Tibial nerve (tissue), 4 donors: ENCODE data around the gene GGACT. TPM values are rescaled to one million over a fixed set of nuclear protein-coding genes. Genes with fewer than 3 reads are reported as not detected.

Experiments
- DNase-seq, 2 donors: peaks; one replicate each; pipeline ENCODE4 v3.0.0-alpha.2; 2019; ENCODE audit warnings: low spot score in 2 of 2
- H3K27ac ChIP-seq, 4 donors: fragments of 200-600 bp; sonication (generic) in 3 of 4; one replicate each; pipeline ENCODE4 v1.5.1; 2017 to 2019; ENCODE audit warnings: mild to moderate bottlenecking in 1 of 4
- H3K27me3 ChIP-seq, 2 donors: fragments of 200-600 bp; sonication (generic) in 1 of 2; one replicate each; pipeline versions ENCODE4 v1.5.1 to v1.6.0; 2017 to 2019
- H3K36me3 ChIP-seq, 3 donors: fragments of 200-600 bp; sonication (generic); one replicate each; pipeline ENCODE4 v1.5.1; 2018 to 2019
- H3K4me1 ChIP-seq, 4 donors: fragments of 200-600 bp; sonication (generic) in 3 of 4; one replicate each; pipeline ENCODE4 v1.5.1; 2017 to 2019
- H3K4me3 ChIP-seq, 4 donors: fragments of 200-600 bp; sonication (generic) in 3 of 4; one replicate each; pipeline ENCODE4 v1.5.1; 2017 to 2019; ENCODE audit warnings: mild to moderate bottlenecking in 1 of 4, moderate library complexity in 1 of 4
- H3K9me3 ChIP-seq, 4 donors: fragments of 200-600 bp; sonication (generic) in 3 of 4; one replicate each; pipeline ENCODE4 v1.5.1; 2017 to 2019
- CTCF ChIP-seq, 5 experiments: fragments of 200-600 bp in 3 of 5; fragments of 450-650 bp in 2 of 5; sonication (generic) in 3 of 5; IDR thresholded peaks; one replicate each; pipeline ENCODE4 v1.5.1; 2016 to 2019; ENCODE audit warnings: antibody characterized with exemption in 5 of 5, mild to moderate bottlenecking in 3 of 5, moderate library complexity in 2 of 5
- EP300 ChIP-seq, 2 donors: sonication (generic); formaldehyde crosslinking; IDR thresholded peaks; one replicate each; pipeline ENCODE4 v1.6.1; 2017; ENCODE audit warnings: antibody characterized with exemption in 2 of 2, mild to moderate bottlenecking in 1 of 2
- POLR2A ChIP-seq, 2 donors: fragments of 450-650 bp; IDR thresholded peaks; one replicate each; pipeline ENCODE4 v1.6.1; 2017; ENCODE audit warnings: antibody characterized with exemption in 2 of 2, mild to moderate bottlenecking in 2 of 2, moderate library complexity in 2 of 2
- WGBS, 2 donors: methylation state at CpG; one replicate each; pipeline ENCODE4 v1.1.5; 2018; 5-methylcytosine and 5-hydroxymethylcytosine counted together
- total RNA-seq, 4 donors: library from RNA; depleted of rRNA; stranded (reverse); fragments of >200 nt; gene quantifications; one replicate each; pipeline ENCODE4 v1.1.0, GENCODE V29; 2016

GGACT gene
- total RNA-seq, 4 donors from 2014 or later: 2.4 to 5.2 (median 3.9) TPM

DNA sequence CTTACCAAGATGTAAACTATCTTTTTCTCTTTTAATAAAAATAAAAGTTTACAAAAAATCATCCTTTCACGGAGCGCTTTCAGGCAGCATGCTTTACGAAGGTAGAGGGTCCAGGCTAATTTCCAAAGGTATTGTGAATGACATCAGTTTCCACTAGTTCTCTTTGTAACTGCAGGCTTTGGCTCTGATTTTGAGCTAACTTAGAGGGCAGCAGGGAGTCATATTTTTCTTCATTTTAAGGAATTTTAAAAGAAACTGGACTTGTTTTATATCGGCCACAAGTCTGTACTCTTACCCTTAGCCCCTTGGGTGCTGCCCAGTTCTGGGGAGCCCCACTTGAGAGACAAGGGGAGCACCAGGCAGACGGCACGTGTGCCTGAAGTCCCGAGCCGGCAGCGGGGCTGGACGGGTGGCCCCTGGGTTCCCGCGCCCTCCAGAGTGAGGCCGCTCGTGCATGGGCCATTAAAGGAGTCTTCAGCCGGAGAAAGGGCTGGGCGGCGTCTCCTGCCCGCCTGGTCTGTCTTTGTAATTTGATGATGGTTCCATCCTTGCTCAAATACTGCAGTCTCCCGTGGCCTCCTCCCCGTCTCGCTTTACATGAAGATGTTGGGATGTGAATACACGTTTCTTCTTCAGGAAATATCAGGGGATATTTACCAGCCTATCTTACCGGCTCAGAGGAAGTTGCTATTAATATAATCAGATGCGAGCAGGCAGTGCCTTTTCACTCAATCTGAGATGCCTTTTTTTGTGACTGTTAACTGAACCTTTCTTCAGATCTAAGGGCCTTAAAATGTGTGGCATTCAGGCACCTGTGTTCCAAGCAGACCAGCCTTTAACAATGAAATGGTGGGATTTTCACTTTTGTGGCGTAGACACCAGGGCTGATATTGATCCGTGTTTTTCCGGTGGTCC lies 67.4 kb downstream of the GGACT start:
- H3K27ac ChIP-seq: no peak overlapping the region
- no peaks in the 10 kb centered on the region for H3K27me3 ChIP-seq
- H3K9me3 ChIP-seq: no peaks in the 10 kb centered on the region
- H3K4me3 ChIP-seq: no peak overlapping the region
- H3K4me1 ChIP-seq: no peaks in the 10 kb centered on the region
- peaks cover 0 to 3% (median 2%) of the 10 kb centered on the region in 3 donors for H3K36me3 ChIP-seq
- 72% methylated on average over 27 of the region's 27 CpGs for WGBS, 2 donors
- DNase-seq: no peak
- TF ChIP-seq POLR2A (IDR thresholded peaks at IDR 0.05): no peak
- no peak for TF ChIP-seq EP300 (IDR thresholded peaks at IDR 0.05)
- no peak for TF ChIP-seq CTCF (IDR thresholded peaks at IDR 0.05)

DNA sequence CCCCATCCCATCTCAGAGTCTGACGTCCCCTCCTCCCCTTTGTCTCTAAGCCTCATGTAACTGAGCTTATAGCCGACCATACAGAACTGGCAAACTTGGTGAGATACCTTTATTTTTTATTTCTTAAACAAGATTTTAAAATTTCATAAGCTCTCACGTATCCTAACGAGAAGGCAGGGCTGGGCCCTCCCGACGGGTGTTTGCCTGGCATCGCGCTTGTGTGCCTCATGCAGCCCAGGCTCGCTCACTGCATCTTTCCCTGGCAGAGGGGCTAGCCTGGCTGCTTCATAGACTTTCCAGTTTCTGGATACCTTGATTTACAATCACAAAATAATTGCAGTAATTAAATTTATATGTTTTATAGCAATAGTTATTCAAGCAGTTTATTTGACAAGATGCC lies 69.0 kb downstream of the GGACT start:
- Histone ChIP-seq H3K9me3 (no peaks in the 10 kb centered on the region), H3K27me3 (no peaks in the 10 kb centered on the region), H3K27ac (no peak overlapping the region), H3K36me3 (peaks cover 0 to 10% (median 2%) of the 10 kb centered on the region in 3 donors), H3K4me3 (no peak overlapping the region), H3K4me1 (peaks cover 0 to 2% (median 0%) of the 10 kb centered on the region in 4 donors)
- no peak for DNase-seq
- TF ChIP-seq CTCF (IDR thresholded peaks at IDR 0.05): no peak
- TF ChIP-seq EP300 (IDR thresholded peaks at IDR 0.05): no peak
- no peak for TF ChIP-seq POLR2A (IDR thresholded peaks at IDR 0.05)
- WGBS, 2 donors: 95 to 96% methylated on average over 9 of the region's 9 CpGs

GRCh38 chr13:100518394-100519062 lies 70.1 kb downstream of the GGACT start:
- DNase-seq: no peak
- peaks cover 0 to 10% (median 2%) of the 10 kb centered on the region in 3 donors for H3K36me3 ChIP-seq
- H3K4me3 ChIP-seq: no peak overlapping the region
- 92 to 94% methylated on average over 8 of the region's 8 CpGs for WGBS, 2 donors
- TF ChIP-seq POLR2A (IDR thresholded peaks at IDR 0.05) (no peak), EP300 (IDR thresholded peaks at IDR 0.05) (no peak), CTCF (IDR thresholded peaks at IDR 0.05) (no peak)
- no peaks in the 10 kb centered on the region for H3K9me3 ChIP-seq
- H3K4me1 ChIP-seq: peaks cover 0 to 13% (median 0%) of the 10 kb centered on the region in 4 donors
- no peaks in the 10 kb centered on the region for H3K27me3 ChIP-seq
- no peak overlapping the region for H3K27ac ChIP-seq

DNA sequence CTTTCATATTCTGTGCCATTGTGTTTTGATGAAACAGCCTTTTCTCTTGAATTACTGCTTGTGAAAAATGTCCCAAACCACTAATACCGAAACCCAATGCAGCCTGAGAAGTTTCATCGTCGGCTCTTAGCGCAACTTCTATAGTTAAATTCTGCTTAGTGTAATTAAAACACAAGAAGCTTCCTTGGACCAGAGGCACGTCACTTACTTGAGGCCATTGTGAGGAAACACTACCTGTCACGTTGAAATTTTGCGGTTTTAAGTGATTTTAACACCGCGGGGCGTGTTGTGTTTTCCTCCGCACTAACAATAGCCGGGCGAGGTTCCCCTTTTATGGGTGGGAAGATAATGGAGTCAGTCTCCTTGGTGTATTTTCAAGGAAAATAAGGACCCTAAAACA lies 70.9 kb downstream of the GGACT start:
- Histone ChIP-seq H3K4me3 (no peak overlapping the region), H3K27me3 (no peaks in the 10 kb centered on the region), H3K27ac (no peak overlapping the region), H3K9me3 (no peaks in the 10 kb centered on the region), H3K36me3 (peaks cover 0 to 7% (median 0%) of the 10 kb centered on the region in 3 donors), H3K4me1 (peaks cover 0 to 16% (median 0%) of the 10 kb centered on the region in 4 donors)
- no peak for DNase-seq
- TF ChIP-seq POLR2A (IDR thresholded peaks at IDR 0.05) (no peak), CTCF (IDR thresholded peaks at IDR 0.05) (no peak), EP300 (IDR thresholded peaks at IDR 0.05) (no peak)
- WGBS, 2 donors: 84 to 85% methylated on average over 13 of the region's 13 CpGs

DNA sequence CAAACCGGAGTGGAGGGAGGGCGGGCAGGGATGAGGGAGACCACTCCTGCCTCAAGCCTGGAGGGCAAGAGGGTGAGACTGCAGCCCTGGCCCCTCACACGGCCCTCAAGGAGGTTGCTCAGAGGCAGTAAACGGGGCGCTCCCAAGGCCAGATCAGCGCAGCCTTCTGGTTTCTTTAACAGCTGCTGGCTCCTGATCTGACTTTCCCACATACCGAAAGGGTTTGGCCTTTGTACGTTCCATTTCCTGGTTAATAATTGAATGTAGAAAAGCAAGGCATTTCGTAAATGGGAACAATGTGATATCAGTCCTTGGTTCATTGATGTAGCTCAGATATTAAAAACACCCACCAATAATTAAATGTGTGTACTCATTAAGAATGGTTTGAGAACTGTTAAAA lies 71.5 kb downstream of the GGACT start:
- H3K4me1 ChIP-seq: peaks cover 0 to 16% (median 0%) of the 10 kb centered on the region in 4 donors
- WGBS, 2 donors: 88 to 89% methylated on average over 9 of the region's 9 CpGs
- no peak for DNase-seq

More for the DNA sequence above, 71.5 kb downstream of the GGACT start:
- no peaks in the 10 kb centered on the region for H3K27me3 ChIP-seq
- no peak overlapping the region for H3K4me3 ChIP-seq
- H3K9me3 ChIP-seq: no peaks in the 10 kb centered on the region
- TF ChIP-seq CTCF (IDR thresholded peaks at IDR 0.05) (no peak), POLR2A (IDR thresholded peaks at IDR 0.05) (no peak), EP300 (IDR thresholded peaks at IDR 0.05) (no peak)
- H3K36me3 ChIP-seq: peaks cover 0 to 7% (median 0%) of the 10 kb centered on the region in 3 donors
- no peak overlapping the region for H3K27ac ChIP-seq
